LoVo (cell line): ENCODE data around the gene TBCB.
"Not testable (repeated sequence)": the region's sequence is repeated elsewhere in the genome, so short reads cannot be mapped to it uniquely, and the experiment has no call there.

Experiments
- DNase-seq: peaks from one replicate; pipeline ENCODE4 v3.0.0-alpha.2; 2016; ENCODE audit warnings: low spot score

The TBCB gene

GRCh38 chr19:36101550-36102327 lies 13.5 kb upstream of the TBCB start:
- no peak for DNase-seq

GRCh38 chr19:36103040-36103626 lies 12.1 kb upstream of the TBCB start:
- DNase-seq: no peak

- no peak for DNase-seq
Measured at GRCh38 chr19:36103842-36104552, 11.3 kb upstream of the TBCB start.

- DNase-seq: no peak
Measured at GRCh38 chr19:36106441-36106840, 8.8 kb upstream of the TBCB start.

GRCh38 chr19:36106991-36107390 lies 8.3 kb upstream of the TBCB start:
- no peak for DNase-seq

- no peak for DNase-seq
Measured at GRCh38 chr19:36108684-36109083, 6.6 kb upstream of the TBCB start.

- no peak for DNase-seq
Measured at GRCh38 chr19:36110487-36111199, 4.6 kb upstream of the TBCB start, which contains the start of gene OVOL3. Gene OVOL3, plus strand, starts transcription at chr19:36111143. Its CDS starts 60 bp downstream, at chr19:36111203.

- no peak for DNase-seq
Measured at GRCh38 chr19:36111200-36111539, 4.1 kb upstream of the TBCB start.

GRCh38 chr19:36112678-36113077 lies 2.6 kb upstream of the TBCB start:
- no peak for DNase-seq

- DNase-seq: no peak
Measured at GRCh38 chr19:36113425-36113824, 1.8 kb upstream of the TBCB start.

GRCh38 chr19:36113894-36114720 lies 1.2 kb upstream of the TBCB start:
- no peak for DNase-seq

GRCh38 chr19:36114721-36115452 lies 381 bp upstream of the TBCB start, which contains the start of gene POLR2I:
Gene POLR2I, minus strand, starts transcription at chr19:36114875. Its CDS starts 19 bp downstream, at chr19:36114856.
- DNase-seq: peak; percentile 99

- DNase-seq: no peak
Measured at GRCh38 chr19:36116344-36116637, 1.0 kb downstream of the TBCB start.

GRCh38 chr19:36120092-36120983 lies 5.1 kb downstream of the TBCB start:
- no peak for DNase-seq

GRCh38 chr19:36120984-36121358 lies 5.7 kb downstream of the TBCB start:
- DNase-seq: no peak

GRCh38 chr19:36121486-36122124 lies 6.3 kb downstream of the TBCB start:
- DNase-seq: no peak

- DNase-seq: no peak
Measured at GRCh38 chr19:36125557-36125956, 10.3 kb downstream of the TBCB start.

GRCh38 chr19:36128392-36128736 lies 13.1 kb downstream of the TBCB start:
- no peak for DNase-seq

GRCh38 chr19:36131221-36131620 lies 16.0 kb downstream of the TBCB start:
- DNase-seq: not testable (repeated sequence)

- DNase-seq: not testable (repeated sequence)
Measured at GRCh38 chr19:36134867-36135266, 19.6 kb downstream of the TBCB start.
